Erythroblast (primary cell): Measurements from ENCODE around the gene TBX15.

Source experiments
- GATA1 ChIP-seq: IDR thresholded peaks from 2 replicates; pipeline ENCODE4 v1.6.1; 2011; ENCODE audit warnings: low read depth, mild to moderate bottlenecking, control low read depth, low read length, moderate library complexity
- POLR2A ChIP-seq: IDR thresholded peaks from 2 replicates; pipeline ENCODE4 v1.6.1; 2011; ENCODE audit warnings: mild to moderate bottlenecking, low read length

DNA sequence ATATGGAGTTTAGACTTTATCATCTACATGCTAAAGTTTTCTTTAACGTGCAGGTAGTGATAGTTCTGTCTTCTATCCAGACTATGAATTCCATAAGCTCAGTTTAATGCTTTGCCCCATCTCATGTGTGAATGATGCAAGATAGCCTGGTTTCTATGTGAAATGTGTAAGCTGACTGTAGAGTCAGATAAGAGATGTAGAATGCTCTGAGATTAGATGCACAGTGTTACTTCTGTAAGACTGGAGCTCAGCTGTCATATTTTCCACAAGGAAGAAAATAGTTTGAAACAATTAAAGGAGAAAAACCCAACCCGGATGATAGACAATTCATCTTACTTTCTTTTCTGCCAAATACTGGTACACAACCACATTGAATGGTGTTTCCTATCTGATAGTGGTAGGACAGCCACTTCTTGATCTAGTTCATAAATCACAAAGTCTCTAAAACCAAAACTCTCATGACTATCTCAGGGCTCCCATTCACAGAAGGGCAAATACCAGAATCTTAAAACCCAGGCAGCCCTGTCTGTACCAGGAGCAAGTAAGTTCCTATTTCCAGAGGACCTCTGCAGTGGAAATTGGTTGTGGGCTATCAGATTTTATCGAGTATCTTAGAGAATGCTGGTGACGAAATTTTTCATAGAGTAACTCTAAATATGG is 50.6 kb downstream of the TBX15 start:
- no peak for TF ChIP-seq POLR2A
- TF ChIP-seq GATA1 = no peak
